WI38 (cell line): Measurements from ENCODE around the gene ZNF343.

ENCODE experiments used
- H3K4me3 ChIP-seq: 2 replicates; pipeline ENCODE4 v1.5.1; 2011; ENCODE audit warnings: low read depth, mild to moderate bottlenecking, control low read depth, low read length
- CTCF ChIP-seq: IDR thresholded peaks from 2 replicates; pipeline ENCODE4 v1.5.1; 2012; ENCODE audit warnings: low read depth, mild to moderate bottlenecking, control low read depth, low read length

Gene ZNF343

GRCh38 chr20:2459981-2460751 lies 48.5 kb downstream of the ZNF343 start:
- H3K4me3 ChIP-seq: no peak overlapping the region
- TF ChIP-seq CTCF: no peak

- no peak overlapping the region for H3K4me3 ChIP-seq
- no peak for TF ChIP-seq CTCF
These were observed 49.7 kb downstream of the ZNF343 start for GRCh38 chr20:2458919-2459499.

- no peak for TF ChIP-seq CTCF
- no peak overlapping the region for H3K4me3 ChIP-seq
These were observed 52.8 kb downstream of the ZNF343 start for GRCh38 chr20:2455771-2456497.

GRCh38 chr20:2453792-2454191 lies 54.9 kb downstream of the ZNF343 start:
- no peak for TF ChIP-seq CTCF
- no peak overlapping the region for H3K4me3 ChIP-seq

- H3K4me3 ChIP-seq: no peak overlapping the region
- peak; percentile 86 for TF ChIP-seq CTCF
These were observed 56.6 kb downstream of the ZNF343 start for GRCh38 chr20:2451939-2452732.

- no peak for TF ChIP-seq CTCF
- H3K4me3 ChIP-seq: no peak overlapping the region
These were observed 57.3 kb downstream of the ZNF343 start for GRCh38 chr20:2451422-2451821.
